Ishikawa (cell line): ENCODE data around the gene AGPAT3.

Experiments used
- EGR1 ChIP-seq: IDR thresholded peaks from 2 replicates; pipeline ENCODE4 v1.6.1; 2012
- RAD21 ChIP-seq: IDR thresholded peaks from 2 replicates; pipeline ENCODE4 v1.6.1; 2012; ENCODE audit warnings: low read depth
- TF ChIP-seq, protein P1 (sequence below): IDR thresholded peaks from 2 replicates; pipeline ENCODE4 v1.6.1; 2012

DNA sequence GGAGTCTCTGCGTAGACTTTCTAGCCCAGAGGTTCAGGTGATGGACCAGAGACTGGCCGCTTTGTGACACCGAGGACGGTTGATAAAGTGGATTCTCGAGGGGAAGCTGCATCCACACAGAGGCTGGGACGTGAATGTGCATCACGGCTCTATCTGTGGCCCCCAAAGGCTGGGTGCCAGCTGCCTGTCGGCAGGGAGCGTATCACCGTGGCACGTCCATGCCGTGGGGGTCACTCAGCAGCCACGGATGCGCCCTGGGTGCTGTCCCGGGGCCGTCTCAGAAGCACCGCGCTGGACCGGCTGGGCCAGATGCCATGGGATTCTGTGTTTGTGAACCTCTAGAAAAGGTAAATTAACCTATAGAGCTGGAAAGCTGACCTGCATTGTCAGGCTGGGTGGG is 89.9 kb downstream of the AGPAT3 start:
- TF ChIP-seq, protein P1, sequence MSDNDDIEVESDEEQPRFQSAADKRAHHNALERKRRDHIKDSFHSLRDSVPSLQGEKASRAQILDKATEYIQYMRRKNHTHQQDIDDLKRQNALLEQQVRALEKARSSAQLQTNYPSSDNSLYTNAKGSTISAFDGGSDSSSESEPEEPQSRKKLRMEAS: no peak
- TF ChIP-seq RAD21 (no peak), EGR1 (no peak)
